Activated CD8-positive, alpha-beta T cell treated with anti-CD3 and anti-CD28 coated beads, Interleukin-2, amount 10 ng/mL, durations not matched to agents 7 days and 5 days (primary cell): ENCODE results near the gene TLE6. TPM values are rescaled to one million over a fixed set of nuclear protein-coding genes. Genes with fewer than 3 reads are reported as not detected.
"Not testable (repeated sequence)": the region's sequence is repeated elsewhere in the genome, so short reads cannot be mapped to it uniquely, and the experiment has no call there.

ENCODE experiments used
- ATAC-seq: fragments of 150-1000 bp; cut with Tn5 transposase; one replicate; pipeline ENCODE4 v1.10.0; 2021; ENCODE audit warnings: moderate library complexity
- CTCF ChIA-PET: fragments of 350-600 bp; sonication (Branson Sonifier 250); formaldehyde crosslinking; loops from one replicate; lab custom pipeline; 2021; ENCODE audit warnings: antibody characterized with exemption; lab: Charles Lee
- POLR2A ChIA-PET: fragments of 350-600 bp; sonication (Branson Sonifier 250); formaldehyde crosslinking; loops from one replicate; lab custom pipeline; 2021; ENCODE audit warnings: antibody characterized with exemption; lab: Charles Lee
- DNase-seq: peaks from one replicate; pipeline ENCODE4 v3.0.0-alpha.2; 2020
- H3K27ac Mint-ChIP-seq: one replicate; pipeline ENCODE4 v1.8.0; 2021; ENCODE audit warnings: mild to moderate bottlenecking, mixed read lengths
- H3K27me3 Mint-ChIP-seq: one replicate; pipeline ENCODE4 v1.8.0; 2021; ENCODE audit warnings: low read depth, mixed read lengths
- H3K36me3 Mint-ChIP-seq: one replicate; pipeline ENCODE4 v1.8.0; 2021; ENCODE audit warnings: low read depth, mixed read lengths
- H3K4me1 Mint-ChIP-seq: one replicate; pipeline ENCODE4 v1.8.0; 2021; ENCODE audit warnings: low read depth, mixed read lengths
- H3K4me3 Mint-ChIP-seq: one replicate; pipeline ENCODE4 v1.8.0; 2021; ENCODE audit warnings: mild to moderate bottlenecking, mixed read lengths
- H3K9me3 Mint-ChIP-seq: one replicate; pipeline ENCODE4 v1.8.0; 2022; ENCODE audit warnings: mixed read lengths; ENCODE audit not compliant: insufficient read depth
- total RNA-seq, 2 experiments: library from RNA; stranded (reverse); gene quantifications; one replicate each; pipeline ENCODE4 v1.2.3, GENCODE V29; 2021

The TLE6 gene
- total RNA-seq, 2 experiments from 2014 or later = 2.0 to 2.7 TPM

- Mint-ChIP-seq H3K4me1 (peaks cover 35% of the 10 kb centered on the region), H3K27me3 (peaks cover 51% of the 10 kb centered on the region), H3K4me3 (no peak overlapping the region), H3K27ac (no peak overlapping the region), H3K36me3 (no peaks in the 10 kb centered on the region), H3K9me3 (no peaks in the 10 kb centered on the region)
- ChIA-PET CTCF (interaction anchor here (0.9 to 1.2 kb wide), 3 partner anchors 69 to 81 kb away, joined by 3 to 4 read pairs (median 4); no protein-coding TSS in a partner anchor), POLR2A (no interaction called here)
- DNase-seq (no peak), ATAC-seq (no peak)
These were observed 54.2 kb downstream of the TLE6 start for GRCh38 chr19:3031607-3031867.

- Mint-ChIP-seq H3K4me1 (peaks cover 36% of the 10 kb centered on the region), H3K27ac (no peak overlapping the region), H3K36me3 (no peaks in the 10 kb centered on the region), H3K9me3 (no peaks in the 10 kb centered on the region), H3K27me3 (peaks cover 37% of the 10 kb centered on the region), H3K4me3 (no peak overlapping the region)
- ChIA-PET CTCF (no interaction called here), POLR2A (no interaction called here)
- DNase-seq (no peak), ATAC-seq (no peak)
These were observed 56.4 kb downstream of the TLE6 start for GRCh38 chr19:3033595-3034405.

- Mint-ChIP-seq H3K4me3 (no peak overlapping the region), H3K27ac (peak overlapping the region; percentile 95), H3K36me3 (no peaks in the 10 kb centered on the region), H3K9me3 (no peaks in the 10 kb centered on the region), H3K27me3 (peaks cover 39% of the 10 kb centered on the region), H3K4me1 (peaks cover 37% of the 10 kb centered on the region)
- POLR2A ChIA-PET = no interaction called here
- CTCF ChIA-PET = interaction anchor here (2.9 kb wide), 1 partner anchor 69 kb away, joined by 19 read pairs; no protein-coding TSS in a partner anchor
- ATAC-seq (no peak), DNase-seq (no peak)
These were observed 57.0 kb downstream of the TLE6 start for GRCh38 chr19:3034406-3034655.

GRCh38 chr19:3034656-3035541, 57.5 kb downstream of the TLE6 start:
- H3K27me3 Mint-ChIP-seq = peaks cover 37% of the 10 kb centered on the region
- peaks cover 33% of the 10 kb centered on the region for H3K4me1 Mint-ChIP-seq
- H3K36me3 Mint-ChIP-seq = no peaks in the 10 kb centered on the region
- H3K4me3 Mint-ChIP-seq = peak overlapping the region; percentile 87
- H3K27ac Mint-ChIP-seq = peak overlapping the region; percentile 95
- DNase-seq (peak; percentile 68), ATAC-seq (peak; percentile 32)
- H3K9me3 Mint-ChIP-seq = no peaks in the 10 kb centered on the region
- POLR2A ChIA-PET = interaction anchor here (0.5 to 3.4 kb wide), 6 partner anchors 17 to 558 kb away, joined by 3 to 23 read pairs (median 5); partner anchors contain the start of gene TLE5
- CTCF ChIA-PET = interaction anchor here (0.7 to 2.9 kb wide), 9 partner anchors 8 to 250 kb away, joined by 3 to 19 read pairs (median 6); partner anchors contain the start of gene THOP1

GRCh38 chr19:3035542-3036118, 58.3 kb downstream of the TLE6 start:
- H3K36me3 Mint-ChIP-seq = no peaks in the 10 kb centered on the region
- peaks cover 30% of the 10 kb centered on the region for H3K4me1 Mint-ChIP-seq
- ATAC-seq (peak; percentile 94), DNase-seq (peak; percentile 98)
- peaks cover 30% of the 10 kb centered on the region for H3K27me3 Mint-ChIP-seq
- peak overlapping the region; percentile 95 for H3K27ac Mint-ChIP-seq
- POLR2A ChIA-PET = interaction anchor here (0.5 to 3.4 kb wide), 11 partner anchors 8 to 559 kb away, joined by 3 to 23 read pairs (median 3); partner anchors contain the start of gene TLE5
- no peaks in the 10 kb centered on the region for H3K9me3 Mint-ChIP-seq
- peak overlapping the region; percentile 87 for H3K4me3 Mint-ChIP-seq
- CTCF ChIA-PET = interaction anchor here (0.6 to 2.9 kb wide), 13 partner anchors 9 to 1064 kb away, joined by 3 to 19 read pairs (median 5); partner anchors contain the start of gene THOP1

- H3K27ac Mint-ChIP-seq = peak overlapping the region; percentile 95
- ATAC-seq = peak; percentile 54
- H3K36me3 Mint-ChIP-seq = no peaks in the 10 kb centered on the region
- H3K9me3 Mint-ChIP-seq = no peaks in the 10 kb centered on the region
- peak; percentile 90 for DNase-seq
- peak overlapping the region; percentile 87 for H3K4me3 Mint-ChIP-seq
- ChIA-PET CTCF (interaction anchor here (0.6 to 2.9 kb wide), 13 partner anchors 9 to 1063 kb away, joined by 3 to 19 read pairs (median 5); partner anchors contain the start of gene THOP1), POLR2A (interaction anchor here (0.6 to 3.4 kb wide), 12 partner anchors 9 to 565 kb away, joined by 3 to 23 read pairs (median 3); partner anchors contain the start of gene TLE5)
- H3K27me3 Mint-ChIP-seq = peaks cover 25% of the 10 kb centered on the region
- H3K4me1 Mint-ChIP-seq = peaks cover 30% of the 10 kb centered on the region
These were observed 59.0 kb downstream of the TLE6 start for GRCh38 chr19:3036119-3036976.

- Mint-ChIP-seq H3K27me3 (peaks cover 20% of the 10 kb centered on the region), H3K4me1 (peaks cover 30% of the 10 kb centered on the region), H3K27ac (peak overlapping the region; percentile 49), H3K4me3 (peak overlapping the region; percentile 87)
- DNase-seq, H3K36me3 Mint-ChIP-seq, H3K9me3 Mint-ChIP-seq, ATAC-seq: not testable (repeated sequence)
- POLR2A ChIA-PET = interaction anchor here (0.6 to 3.4 kb wide), 5 partner anchors 14 to 97 kb away, joined by 3 to 23 read pairs (median 4); partner anchors contain the start of gene TLE5
- CTCF ChIA-PET = interaction anchor here (1.1 to 2.9 kb wide), 5 partner anchors 13 to 86 kb away, joined by 3 to 19 read pairs (median 11); no protein-coding TSS in a partner anchor
These were observed 59.7 kb downstream of the TLE6 start for GRCh38 chr19:3036977-3037544.

- DNase-seq = no peak
- CTCF ChIA-PET = interaction anchor here (1.1 kb wide), 1 partner anchor 66 kb away, joined by 4 read pairs; no protein-coding TSS in a partner anchor
- H3K27ac Mint-ChIP-seq = no peak overlapping the region
- no peak for ATAC-seq
- POLR2A ChIA-PET = interaction anchor here (3.4 kb wide), 1 partner anchor 23 kb away, joined by 23 read pairs; the partner anchor contains the start of gene TLE5
- H3K36me3 Mint-ChIP-seq = no peaks in the 10 kb centered on the region
- H3K9me3 Mint-ChIP-seq = no peaks in the 10 kb centered on the region
- H3K4me3 Mint-ChIP-seq = no peak overlapping the region
- H3K27me3 Mint-ChIP-seq = peaks cover 17% of the 10 kb centered on the region
- peaks cover 30% of the 10 kb centered on the region for H3K4me1 Mint-ChIP-seq
These were observed 60.9 kb downstream of the TLE6 start for GRCh38 chr19:3038214-3038613.

- Mint-ChIP-seq H3K27me3 (peaks cover 10% of the 10 kb centered on the region), H3K4me3 (no peak overlapping the region), H3K9me3 (no peaks in the 10 kb centered on the region), H3K27ac (peak overlapping the region; percentile 54), H3K4me1 (peaks cover 30% of the 10 kb centered on the region), H3K36me3 (no peaks in the 10 kb centered on the region)
- DNase-seq (no peak), ATAC-seq (no peak)
- ChIA-PET POLR2A (no interaction called here), CTCF (interaction anchor here (1.2 kb wide), 1 partner anchor 77 kb away, joined by 3 read pairs; no protein-coding TSS in a partner anchor)
These were observed 61.8 kb downstream of the TLE6 start for GRCh38 chr19:3039125-3039524.

GRCh38 chr19:3039641-3040077, 62.3 kb downstream of the TLE6 start:
- no peak overlapping the region for H3K4me3 Mint-ChIP-seq
- no peak for DNase-seq
- no peaks in the 10 kb centered on the region for H3K36me3 Mint-ChIP-seq
- H3K27me3 Mint-ChIP-seq = peaks cover 5% of the 10 kb centered on the region
- no peaks in the 10 kb centered on the region for H3K9me3 Mint-ChIP-seq
- ChIA-PET POLR2A (no interaction called here), CTCF (interaction anchor here (1.2 kb wide), 1 partner anchor 77 kb away, joined by 3 read pairs; no protein-coding TSS in a partner anchor)
- peaks cover 25% of the 10 kb centered on the region for H3K4me1 Mint-ChIP-seq
- H3K27ac Mint-ChIP-seq = no peak overlapping the region
- no peak for ATAC-seq
